NCI-H774 (cell line): ENCODE results near the gene LTBP4.

ENCODE experiments used
- DNase-seq: peaks from one replicate; lab custom pipeline; 2025; lab: John Stamatoyannopoulos, UW

LTBP4 gene

DNA sequence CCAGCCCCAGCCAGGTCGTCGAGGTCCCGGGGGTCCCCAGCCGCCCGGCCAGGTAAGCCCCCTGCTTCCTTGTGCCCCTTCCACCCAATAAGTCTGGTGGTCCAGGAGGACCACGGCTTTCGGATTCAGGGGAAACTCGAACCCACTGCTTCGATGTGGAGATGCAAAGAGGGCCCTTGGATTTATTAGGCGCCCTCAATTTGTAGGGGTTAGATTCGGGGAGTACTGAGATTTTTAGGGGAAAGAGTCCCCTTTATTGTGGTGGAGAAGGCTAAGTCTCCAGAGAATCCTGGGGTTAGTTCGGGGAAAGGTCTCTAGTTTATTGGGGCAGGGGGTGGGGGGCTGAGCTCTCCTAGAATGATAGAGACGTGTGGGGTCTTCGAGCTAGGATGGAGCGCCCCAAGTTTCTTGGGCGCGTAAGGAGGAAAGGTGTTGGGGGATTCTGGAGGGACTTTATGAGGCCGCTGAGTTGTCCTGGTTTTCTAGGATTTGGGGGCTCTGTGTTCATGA lies 3.8 kb upstream of the LTBP4 start:
- no peak for DNase-seq

- peak; percentile 56 for DNase-seq
Measured at GRCh38 chr19:40598121-40598917, 2.9 kb upstream of the LTBP4 start.

- DNase-seq, result no peak
Measured at GRCh38 chr19:40598918-40599307, 2.3 kb upstream of the LTBP4 start.

DNA sequence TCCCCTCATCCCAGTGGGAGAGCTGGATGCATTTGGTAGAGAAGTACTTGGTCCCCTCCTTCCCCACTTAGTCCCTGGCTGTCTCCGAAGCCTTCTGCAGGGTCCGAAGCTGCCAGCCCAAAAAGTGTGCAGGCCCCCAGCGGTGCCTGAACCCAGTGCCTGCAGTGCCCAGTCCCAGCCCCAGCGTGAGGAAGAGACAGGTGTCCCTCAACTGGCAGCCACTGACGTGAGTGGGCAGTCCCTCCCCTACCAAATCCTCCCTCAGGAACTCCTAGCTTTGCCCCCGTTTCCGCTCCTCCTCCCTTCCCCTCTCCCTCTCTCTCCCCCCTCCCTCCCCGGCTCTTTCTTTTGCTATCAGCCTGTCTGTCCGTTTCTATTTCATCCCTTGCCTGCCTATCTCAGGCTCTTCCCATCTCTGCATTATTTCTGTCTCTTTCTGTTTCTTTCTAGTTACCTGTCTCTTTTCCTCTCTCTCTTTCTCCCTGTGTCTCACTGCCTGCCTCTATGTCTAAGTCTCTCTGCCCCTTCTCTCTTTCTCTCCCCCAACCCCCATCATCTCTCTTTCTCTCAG lies 1.8 kb upstream of the LTBP4 start:
- no peak for DNase-seq

DNA sequence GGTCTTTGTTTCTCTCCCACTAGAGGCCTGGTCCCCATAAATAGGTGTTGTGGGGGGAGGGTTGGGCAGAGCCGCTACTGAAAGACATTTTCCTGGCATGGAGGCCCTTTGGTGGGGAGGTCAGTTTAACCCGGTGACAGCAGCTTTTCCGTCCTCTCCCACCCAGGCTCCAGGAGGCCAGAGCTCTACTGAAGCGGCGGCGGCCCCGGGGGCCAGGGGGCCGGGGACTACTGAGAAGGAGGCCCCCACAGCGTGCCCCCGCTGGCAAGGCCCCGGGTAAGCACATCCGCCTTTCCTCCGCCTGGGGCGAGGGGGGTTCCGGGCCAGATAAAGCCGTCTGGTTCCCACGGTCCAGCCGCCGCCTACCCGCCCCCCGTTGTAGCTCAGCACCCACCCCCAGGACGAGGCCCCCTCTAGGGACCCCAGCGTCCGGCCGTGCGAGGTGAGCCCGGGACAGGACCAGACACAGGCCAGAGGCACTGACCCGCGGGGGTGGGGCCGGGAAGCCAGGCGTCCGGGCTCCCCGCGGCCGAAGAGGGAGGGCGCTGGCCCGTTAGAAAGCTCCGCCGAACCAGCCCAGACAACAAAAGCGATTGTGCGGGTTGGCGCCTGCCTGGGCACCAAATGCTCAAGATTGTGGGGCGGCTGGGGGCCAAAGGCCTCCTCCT lies 1.1 kb upstream of the LTBP4 start:
- no peak for DNase-seq

DNA sequence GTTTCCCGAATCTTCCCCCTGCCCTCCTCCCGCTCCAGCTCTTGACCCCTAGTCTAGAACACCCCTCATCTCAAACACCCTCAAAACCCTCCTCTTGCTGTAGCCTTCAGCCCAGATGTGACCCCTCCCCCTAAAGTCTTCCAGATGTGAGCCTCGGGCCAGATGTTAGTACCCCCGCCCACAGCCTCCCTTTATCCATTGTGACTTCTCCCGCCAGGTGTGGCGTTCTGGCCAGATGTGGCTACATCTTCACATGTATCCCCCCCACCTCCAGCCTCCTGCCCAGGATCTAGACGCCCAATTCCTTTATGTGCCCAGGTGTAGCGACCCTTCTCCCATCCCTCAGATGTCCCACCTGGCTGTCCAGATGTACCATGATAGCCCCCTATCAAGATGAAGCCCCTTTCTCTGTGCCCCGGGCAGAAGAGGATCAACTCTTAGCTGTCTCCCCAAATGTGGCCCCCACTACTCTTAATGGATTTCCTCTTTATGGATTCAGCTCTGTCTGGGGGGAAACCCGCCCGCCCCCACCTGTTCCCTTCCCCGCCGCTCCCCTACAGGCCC lies 517 bp upstream of the LTBP4 start:
- no peak for DNase-seq

DNA sequence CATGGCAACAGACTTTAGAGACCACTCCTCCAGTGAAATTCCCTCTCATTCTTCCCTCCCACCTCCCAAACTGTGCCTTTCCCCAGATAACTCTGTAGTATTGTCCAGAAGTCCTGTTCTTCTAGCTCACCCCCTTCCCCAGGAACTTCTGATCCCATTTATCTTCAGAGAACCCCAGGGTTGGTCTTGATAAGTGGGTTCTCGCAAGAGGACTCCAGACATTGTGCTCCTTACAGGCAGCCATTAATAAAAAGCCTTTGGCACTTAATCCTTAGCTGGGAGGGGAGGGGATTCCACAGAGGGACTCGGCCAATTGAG lies 1.9 kb downstream of the LTBP4 start:
- DNase-seq, result no peak

- peak; percentile 95 for DNase-seq
Measured at GRCh38 chr19:40603389-40604170, 2.4 kb downstream of the LTBP4 start.

GRCh38 chr19:40604171-40604646 lies 3.0 kb downstream of the LTBP4 start:
- no peak for DNase-seq

GRCh38 chr19:40604647-40605215 lies 3.6 kb downstream of the LTBP4 start:
- DNase-seq, result no peak

DNA sequence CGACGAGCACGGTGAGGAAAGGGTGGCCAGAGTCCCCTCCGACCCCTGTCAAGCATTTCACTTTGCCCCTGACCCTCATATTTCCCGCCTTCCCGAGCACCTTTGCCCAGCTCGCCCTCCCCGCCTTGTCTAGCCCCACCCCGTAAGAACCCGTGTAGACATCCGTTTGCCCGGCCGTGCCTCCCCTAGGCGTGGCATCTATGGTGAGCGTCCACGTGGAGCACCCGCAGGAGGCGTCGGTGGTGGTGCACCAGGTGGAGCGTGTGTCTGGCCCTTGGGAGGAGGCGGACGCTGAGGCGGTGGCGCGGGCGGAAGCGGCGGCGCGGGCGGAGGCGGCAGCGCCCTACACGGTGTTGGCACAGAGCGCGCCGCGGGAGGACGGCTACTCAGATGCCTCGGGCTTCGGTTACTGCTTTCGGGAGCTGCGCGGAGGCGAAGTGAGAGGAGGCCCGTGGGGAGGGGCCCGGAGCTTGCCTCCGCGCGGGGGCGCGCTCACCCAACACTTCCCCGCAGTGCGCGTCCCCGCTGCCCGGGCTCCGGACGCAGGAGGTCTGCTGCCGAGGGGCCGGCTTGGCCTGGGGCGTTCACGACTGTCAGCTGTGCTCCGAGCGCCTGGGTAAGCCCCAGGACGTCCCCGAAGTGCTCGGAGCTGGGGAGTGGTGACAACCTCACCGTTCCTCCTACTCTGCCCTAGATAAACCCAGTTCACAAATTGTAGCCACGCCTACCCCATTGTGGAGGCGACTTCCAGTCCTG lies 4.2 kb downstream of the LTBP4 start:
- DNase-seq, result peak; percentile 63

- DNase-seq, result no peak
Measured at GRCh38 chr19:40607311-40608239, 6.4 kb downstream of the LTBP4 start.

GRCh38 chr19:40608240-40608621 lies 7.1 kb downstream of the LTBP4 start:
- no peak for DNase-seq

GRCh38 chr19:40608957-40609356 lies 7.8 kb downstream of the LTBP4 start:
- DNase-seq, result no peak

DNA sequence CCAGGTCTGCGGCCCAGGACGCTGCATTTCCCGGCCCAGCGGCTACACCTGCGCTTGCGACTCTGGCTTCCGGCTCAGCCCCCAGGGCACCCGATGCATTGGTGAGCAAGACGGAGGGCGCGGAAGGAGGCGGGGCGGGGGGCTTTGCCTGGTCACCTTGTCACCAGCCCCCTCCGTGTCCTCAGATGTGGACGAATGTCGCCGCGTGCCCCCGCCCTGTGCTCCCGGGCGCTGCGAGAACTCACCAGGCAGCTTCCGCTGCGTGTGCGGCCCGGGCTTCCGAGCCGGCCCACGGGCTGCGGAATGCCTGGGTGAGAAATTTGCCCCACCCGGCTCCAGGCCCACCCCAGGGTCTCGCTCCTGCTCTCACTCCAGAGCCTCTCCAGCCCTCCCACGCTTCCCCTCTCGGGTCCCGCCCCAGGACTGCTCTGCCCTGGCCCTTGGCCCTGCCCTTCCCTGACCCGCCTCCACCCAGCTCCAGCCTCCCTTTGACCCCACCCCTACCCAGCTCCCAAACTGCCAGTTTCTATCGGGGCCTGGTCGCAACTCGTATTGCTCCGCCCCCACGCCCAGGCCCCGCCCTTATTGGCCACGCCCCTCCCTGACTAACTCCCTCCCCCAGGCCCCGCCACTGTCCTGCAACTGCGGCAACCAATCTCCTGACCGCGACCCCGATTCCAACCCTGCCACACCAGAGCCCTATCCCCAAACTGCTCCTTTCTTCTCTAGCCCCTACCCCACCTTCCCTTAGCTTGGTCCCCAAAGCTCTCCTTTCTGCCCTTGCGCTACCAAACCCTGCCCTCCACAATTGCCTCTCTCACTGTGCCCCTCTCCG lies 8.6 kb downstream of the LTBP4 start:
- peak; percentile 77 for DNase-seq

DNA sequence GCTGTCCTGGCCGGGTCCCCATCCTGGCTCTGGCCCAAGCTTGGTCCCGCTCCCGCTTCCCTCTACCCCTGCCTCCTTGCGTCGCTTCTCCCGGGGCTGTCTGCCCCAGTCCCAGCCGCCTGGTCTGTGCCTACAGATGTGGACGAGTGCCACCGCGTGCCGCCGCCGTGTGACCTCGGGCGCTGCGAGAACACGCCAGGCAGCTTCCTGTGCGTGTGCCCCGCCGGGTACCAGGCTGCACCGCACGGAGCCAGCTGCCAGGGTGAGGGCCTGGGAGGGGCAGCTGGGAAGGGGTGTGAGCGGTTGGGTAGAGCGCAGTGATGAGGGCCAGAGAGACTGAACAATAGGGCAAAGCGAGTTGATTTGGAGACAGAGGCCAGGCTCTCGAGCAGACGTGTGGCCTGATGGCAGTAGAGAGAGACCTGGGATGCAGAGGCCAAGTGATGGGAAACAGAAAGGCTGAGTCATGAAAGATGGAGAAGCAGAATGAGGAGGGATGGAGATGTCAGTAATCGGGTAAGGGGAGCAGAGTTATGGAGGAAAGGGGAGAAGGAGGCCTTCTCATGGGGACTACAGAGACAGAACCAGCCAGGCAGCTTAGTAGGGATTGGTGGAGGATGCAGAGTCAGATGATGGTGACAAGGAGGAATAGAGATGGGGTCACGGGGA lies 9.4 kb downstream of the LTBP4 start:
- DNase-seq, result peak; percentile 50

DNA sequence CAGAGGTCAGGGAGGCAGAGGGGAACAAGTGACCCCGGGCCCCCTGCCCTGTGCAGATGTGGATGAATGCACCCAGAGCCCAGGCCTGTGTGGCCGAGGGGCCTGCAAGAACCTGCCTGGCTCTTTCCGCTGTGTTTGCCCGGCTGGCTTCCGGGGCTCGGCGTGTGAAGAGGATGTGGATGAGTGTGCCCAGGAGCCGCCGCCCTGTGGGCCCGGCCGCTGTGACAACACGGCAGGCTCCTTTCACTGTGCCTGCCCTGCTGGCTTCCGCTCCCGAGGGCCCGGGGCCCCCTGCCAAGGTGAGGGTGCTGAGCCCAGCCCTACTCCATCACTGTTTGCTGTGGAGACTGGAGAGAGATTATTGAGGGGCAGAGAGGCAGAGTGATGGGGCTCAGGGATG lies 9.9 kb downstream of the LTBP4 start:
- no peak for DNase-seq
